Left lobe of liver (tissue), 2 donors: ENCODE measurements around the gene MON1A. TPM values are rescaled to one million over a fixed set of nuclear protein-coding genes. Genes with fewer than 3 reads are reported as not detected.
A peak's percentile ranks its signal among the peaks of the same experiment; 100 is the strongest.
"Not testable (repeated sequence)": the region's sequence is repeated elsewhere in the genome, so short reads cannot be mapped to it uniquely, and the experiment has no call there.

Experiments used
- ATAC-seq: fragments of 200-7000 bp; cut with Tn5 transposase; one replicate; pipeline ENCODE4 v1.9.1; 2020; ENCODE audit warnings: mild to moderate bottlenecking, moderate library complexity
- DNase-seq: peaks from one replicate; pipeline ENCODE4 v3.0.0-alpha.2; 2020; ENCODE audit warnings: low spot score
- total RNA-seq: library from RNA; stranded (reverse); gene quantifications from one replicate; pipeline ENCODE4 v1.2.1, GENCODE V29; 2021
- donor health status: DM: no; HTN: no; CAD: no; lungs with moderate emphysema.
- donor health status: DM: no; HTN: yes; CAD: no.

Gene MON1A
- total RNA-seq, 1 donor from 2014 or later: 9.4 TPM

DNA sequence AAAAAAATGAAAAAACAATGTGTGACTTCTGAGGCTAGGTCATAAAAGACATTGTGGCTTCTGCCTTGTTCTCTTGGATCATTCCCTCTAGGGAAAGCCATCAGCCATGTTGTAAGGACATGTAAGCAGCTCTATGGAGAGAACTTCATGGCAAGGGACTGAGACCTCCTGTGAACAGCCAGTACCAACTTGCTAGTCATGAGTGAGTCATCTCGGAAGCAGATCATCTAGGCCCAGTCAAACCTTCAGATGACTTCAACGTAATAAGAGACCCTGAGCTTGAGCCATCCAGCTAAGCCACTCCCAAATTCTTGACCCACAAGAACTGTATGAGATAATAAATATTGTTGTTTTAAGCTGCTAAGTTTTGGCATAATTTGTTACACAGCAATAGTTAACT, 4.9 kb downstream of the MON1A start:
- DNase-seq (no peak), ATAC-seq (no peak)

DNA sequence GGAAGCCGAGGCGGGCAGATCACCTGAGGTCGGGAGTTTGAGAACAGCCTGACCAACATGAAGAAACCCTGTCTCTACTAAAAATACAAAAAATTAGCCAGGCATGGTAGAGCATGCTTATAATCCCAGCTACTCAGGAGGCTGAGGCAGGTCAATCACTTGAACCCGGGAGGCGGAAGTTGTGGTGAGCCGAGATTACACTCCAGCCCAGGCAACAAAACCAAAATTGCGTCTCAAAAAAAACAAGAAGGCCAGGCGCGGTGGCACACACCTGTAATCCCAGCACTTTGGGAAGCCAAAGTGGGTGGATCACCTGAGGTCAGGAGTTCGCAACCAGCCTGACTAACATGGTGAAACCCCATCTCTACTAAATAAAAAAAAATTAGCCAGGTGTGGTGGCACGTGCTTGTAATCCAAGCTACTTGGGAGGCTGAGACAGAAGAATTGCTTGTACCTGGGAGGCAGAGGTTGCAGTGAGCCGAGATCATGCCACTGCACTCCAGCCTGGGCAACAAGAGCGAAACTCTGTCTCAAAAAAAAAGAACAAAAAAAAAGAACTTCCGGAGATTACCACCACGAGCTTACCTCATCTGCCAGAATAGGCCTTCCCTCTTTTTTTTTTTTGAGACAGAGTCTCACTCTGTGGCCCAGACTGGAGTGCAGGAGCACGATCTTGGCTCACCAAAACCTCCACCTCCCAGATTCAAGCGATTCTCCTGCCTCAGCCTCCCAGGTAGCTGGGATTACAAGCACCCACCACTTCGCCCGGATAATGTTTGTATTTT, 11.6 kb downstream of the MON1A start:
- not testable (repeated sequence) for ATAC-seq, DNase-seq

DNA sequence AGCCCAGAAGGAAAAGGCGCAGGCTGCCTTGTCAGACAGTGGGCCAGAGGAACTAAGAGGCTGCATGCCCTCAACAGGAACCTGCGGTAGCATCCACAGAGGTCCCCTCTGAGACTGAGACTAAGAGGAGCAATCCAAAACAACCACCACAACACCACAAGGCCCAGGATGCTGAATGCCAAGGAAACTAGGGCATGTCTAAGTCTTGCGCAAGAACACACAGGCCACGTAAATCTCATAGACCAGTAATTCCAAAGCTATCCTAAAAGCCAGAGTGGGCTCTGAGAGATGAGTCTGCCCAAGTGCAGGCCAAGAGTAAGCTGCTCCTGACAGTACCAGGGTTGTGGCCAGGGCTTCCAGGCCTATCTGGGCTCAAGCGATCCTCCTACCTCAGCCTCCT, 12.9 kb downstream of the MON1A start:
- ATAC-seq: peak; percentile 54
- DNase-seq: no peak

DNA sequence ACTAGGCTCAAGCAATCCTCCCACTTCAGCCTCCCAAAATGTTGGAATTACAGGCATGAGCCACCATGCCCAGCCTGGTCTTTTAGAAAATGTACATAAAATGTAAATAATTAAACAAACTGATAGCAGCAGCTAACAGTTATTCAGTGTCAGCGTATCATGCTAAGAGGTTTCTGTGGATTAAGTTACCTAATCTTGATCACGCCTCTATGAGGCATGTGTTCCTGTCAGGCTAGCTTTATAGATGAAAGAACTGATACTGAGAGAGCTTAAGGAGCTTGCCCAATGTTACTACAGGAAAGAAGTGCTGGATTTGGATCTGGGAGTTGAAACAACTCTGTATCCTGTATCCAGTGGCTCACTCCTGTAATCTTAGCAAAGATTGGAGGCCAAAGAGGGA, 14.7 kb downstream of the MON1A start:
- ATAC-seq (no peak), DNase-seq (no peak)

DNA sequence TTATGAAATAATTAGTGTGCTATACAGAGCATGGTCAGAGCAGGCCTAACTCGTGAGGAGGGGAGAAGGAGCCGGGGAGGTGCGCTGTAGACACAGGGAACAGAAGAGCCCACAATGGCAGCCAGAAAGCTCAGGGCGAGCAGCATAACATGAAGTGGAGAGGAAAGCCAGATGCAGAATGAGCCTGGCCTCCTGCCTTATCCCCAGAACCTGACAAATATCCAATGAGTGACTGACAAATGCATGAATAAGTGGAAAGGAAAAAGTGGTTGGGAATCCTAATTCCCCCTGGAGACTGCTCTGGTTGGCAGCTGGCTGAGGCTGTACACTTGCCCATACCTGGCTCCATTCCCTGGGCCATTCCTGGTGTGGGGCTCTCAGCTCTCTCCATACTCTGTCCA, 16.7 kb downstream of the MON1A start:
- ATAC-seq: no peak
- DNase-seq: no peak

DNA sequence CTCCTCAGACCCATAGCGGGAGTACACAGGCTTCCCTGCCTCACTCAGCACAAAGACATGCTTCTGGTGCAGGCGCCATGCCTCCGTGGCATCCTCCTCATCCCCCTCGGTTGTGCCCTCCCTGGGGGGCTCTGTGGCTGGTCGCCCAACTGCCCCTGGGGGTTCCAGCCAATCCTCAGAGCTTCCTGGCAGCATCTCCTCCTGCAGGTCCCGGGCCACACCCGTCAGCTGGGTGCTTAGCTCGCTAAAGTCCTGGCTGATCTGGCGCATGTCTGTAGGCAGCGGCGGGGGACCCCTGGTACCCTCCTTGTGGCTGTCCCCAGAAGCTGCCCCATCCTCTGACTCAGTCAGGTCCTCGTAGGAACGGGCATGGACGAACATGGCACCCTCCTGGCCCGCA, 18.0 kb downstream of the MON1A start:
- no peak for DNase-seq
- ATAC-seq: no peak

DNA sequence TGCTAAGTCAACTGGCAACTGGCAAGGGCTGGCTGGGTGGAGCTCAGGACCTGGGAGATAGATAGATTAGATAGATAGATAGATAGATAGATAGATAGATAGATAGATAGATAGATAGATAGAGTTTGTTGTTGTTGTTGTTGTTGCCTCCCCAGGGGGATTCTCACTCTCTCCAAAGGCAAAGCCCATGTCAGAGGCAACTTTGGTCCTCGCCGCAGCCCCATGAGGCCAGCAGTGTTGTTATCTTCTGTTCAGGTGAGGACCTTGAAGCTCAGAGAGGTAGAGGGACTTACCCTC, 18.5 kb downstream of the MON1A start:
- DNase-seq (no peak), ATAC-seq (no peak)

DNA sequence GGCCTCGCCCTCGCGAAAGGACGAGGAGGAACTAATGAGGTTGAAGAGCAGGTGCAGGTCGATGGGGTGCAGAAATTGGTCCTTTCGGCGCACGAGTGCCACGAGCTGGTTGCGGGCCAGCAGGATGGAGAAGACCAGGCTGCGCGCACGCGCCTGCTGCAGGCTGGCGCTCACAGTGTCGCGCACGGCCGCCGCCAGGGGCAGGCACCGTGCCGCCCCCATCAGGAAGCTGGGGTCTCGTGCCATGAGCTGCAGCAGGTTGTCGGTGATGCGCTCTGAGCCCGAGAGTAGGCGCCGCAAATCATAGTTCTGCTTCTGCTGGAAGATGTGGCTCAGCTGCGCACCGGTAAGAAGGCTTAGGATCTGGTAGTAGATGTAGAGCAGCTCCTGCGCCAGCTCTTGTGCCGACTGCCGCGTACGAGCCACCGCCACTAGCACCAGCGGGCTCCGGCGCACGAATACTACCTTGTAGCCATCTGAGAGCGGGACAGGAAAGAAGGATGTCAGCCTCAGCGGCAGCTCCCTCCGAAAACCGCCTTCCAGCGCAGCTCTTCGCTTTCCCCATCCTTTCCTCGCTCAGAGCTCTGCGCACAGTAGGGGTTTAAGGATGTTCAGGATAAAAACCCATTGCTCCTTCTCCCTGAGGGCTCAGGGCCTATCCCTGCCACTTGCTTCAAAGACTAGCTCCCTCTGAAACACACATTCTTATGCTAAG, 19.0 kb downstream of the MON1A start:
- DNase-seq (no peak), ATAC-seq (no peak)

DNA sequence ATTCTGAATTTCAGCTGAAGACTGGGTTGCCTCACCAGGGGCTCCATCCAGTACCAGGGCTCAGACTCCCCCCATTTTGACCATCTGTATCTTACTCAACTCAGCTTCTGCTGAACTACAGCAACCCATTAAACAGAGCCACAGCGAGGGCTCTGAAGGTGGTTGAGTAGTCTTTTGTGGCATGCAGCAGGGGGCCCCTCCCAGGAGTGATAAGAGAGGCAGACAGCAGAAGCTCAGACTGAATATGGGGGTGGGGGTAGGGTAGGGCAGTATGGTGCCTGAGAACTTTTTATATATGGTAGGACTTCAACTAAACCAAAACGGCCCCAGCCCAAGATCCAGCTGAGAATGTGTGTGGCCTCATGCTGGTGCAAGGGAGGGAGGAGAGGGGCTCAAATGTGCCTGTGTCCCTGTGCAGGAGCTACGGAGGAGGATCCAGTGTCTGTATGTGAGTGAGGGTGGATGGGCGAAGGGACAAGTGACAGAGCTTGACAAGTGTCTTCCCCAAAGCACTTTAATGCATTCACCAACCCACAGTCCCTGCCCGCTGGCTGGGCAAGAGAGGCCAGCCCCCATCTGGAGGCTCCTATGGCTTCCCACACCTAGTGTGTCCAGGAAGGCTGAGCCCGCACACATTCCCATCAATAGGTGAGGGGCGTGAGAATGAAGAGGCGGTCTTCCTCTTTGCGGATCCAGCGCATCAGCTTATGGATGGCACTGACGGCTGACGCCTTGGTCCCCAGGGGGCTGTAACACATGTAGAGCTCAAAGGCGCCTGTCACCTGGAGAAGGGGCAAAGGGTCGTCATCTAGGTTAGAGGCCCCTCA, 21.0 kb downstream of the MON1A start:
- no peak for ATAC-seq
- no peak for DNase-seq

DNA sequence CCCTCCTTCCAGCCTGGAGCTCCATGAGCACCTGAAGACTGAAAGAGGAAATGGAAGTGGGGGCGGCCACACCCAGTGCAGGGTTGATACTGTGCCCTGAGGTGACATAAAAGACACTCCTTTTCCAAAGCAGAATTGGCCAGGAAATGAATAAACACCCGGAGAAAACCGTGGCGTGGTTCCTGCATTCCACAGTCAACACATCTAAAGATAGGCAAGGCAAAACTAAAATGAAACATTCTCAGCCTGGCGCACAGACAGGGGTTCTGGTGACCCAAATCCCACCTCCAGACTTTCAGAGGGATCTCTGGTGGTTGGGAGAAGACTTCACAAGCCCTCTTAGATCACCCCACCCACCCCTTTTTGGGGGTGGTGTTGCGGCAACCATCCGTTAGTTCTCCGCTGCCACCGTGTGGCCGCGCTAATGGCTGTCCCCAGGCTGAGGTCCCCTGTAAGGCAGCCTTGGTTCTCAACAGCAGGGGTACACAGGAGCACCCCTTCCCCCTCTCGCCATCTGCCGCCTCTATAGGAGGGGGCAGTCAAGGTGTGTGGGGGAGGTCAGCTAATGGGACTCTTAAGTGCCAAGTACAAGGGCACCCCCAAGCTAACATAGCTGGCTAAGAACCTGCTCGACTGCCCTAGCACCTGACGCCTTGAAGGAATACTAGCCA, 23.4 kb downstream of the MON1A start:
- ATAC-seq: peak; percentile 64
- DNase-seq: no peak

DNA sequence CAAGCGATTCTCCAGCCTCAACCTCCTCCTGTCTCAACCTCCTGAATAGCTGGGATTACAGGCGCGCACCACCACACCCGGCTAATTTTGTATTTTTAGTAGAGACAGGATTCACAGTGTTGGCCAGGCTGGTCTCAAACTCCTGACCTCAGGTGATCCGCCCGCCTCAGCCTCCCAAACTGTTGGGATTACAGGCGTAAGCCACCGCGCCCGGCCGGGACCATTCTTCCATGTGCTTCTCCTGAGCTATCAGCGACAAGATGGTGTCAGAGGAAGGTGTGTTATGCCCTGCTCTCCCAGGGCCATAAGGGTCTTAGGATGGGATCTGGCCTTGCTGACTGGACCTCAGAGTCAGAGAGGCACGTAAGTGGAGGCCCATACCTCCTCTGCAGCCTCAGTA, 25.2 kb downstream of the MON1A start:
- not testable (repeated sequence) for ATAC-seq, DNase-seq

DNA sequence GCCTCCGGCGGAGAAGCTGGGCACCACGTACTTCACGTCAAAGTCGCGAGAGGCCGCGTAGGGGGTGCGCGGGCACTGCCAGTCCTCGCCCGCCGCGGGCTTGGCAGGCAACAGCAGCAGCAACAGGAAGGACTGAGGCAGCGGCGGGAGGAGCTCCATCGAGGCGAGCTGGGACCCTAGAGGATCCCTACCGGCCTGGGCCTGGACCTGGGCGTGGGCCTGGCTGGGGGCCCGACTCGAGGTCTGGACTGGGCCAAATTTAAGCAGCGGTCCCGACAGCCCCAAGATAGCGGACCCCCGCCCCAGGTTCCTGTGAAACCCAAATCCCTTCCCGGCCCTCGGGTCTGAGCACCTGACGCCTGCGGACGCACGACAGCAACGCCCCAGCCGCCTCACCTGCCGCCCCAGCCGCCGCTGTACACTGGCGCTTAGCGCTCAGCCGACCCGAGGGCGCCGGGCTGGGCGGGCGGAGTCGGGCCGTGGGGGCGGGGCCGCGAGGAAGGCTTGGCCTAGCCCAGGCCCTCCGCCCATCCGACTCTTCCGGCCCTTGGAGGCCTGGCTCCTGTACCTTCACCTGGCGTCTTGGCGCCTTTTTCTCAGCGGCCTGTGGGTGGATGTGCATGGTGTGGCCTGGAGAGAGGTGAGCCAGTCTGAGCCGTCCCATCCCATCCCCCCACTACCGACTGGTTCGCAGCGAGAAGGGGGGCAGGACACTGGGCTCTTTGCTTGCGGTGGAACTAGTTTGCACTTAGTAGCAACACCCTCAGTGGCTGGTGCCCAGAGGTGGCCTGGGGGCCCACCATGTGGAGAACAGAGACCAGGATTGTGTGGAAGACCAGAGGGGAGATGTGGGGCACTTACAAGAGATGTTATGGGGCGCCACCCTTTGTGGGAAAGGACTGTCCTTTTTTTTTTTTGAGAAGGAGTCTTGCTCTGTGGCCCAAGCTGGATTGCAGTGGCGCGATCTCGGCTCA, 25.9 kb downstream of the MON1A start, which contains the start of gene MST1R:
Gene MST1R (minus strand): TSS at position 423 of the 974 bp plus-strand sequence. CDS start 264 bp downstream, at position 159.
- DNase-seq: peak; percentile 70
- peak; percentile 83 for ATAC-seq

DNA sequence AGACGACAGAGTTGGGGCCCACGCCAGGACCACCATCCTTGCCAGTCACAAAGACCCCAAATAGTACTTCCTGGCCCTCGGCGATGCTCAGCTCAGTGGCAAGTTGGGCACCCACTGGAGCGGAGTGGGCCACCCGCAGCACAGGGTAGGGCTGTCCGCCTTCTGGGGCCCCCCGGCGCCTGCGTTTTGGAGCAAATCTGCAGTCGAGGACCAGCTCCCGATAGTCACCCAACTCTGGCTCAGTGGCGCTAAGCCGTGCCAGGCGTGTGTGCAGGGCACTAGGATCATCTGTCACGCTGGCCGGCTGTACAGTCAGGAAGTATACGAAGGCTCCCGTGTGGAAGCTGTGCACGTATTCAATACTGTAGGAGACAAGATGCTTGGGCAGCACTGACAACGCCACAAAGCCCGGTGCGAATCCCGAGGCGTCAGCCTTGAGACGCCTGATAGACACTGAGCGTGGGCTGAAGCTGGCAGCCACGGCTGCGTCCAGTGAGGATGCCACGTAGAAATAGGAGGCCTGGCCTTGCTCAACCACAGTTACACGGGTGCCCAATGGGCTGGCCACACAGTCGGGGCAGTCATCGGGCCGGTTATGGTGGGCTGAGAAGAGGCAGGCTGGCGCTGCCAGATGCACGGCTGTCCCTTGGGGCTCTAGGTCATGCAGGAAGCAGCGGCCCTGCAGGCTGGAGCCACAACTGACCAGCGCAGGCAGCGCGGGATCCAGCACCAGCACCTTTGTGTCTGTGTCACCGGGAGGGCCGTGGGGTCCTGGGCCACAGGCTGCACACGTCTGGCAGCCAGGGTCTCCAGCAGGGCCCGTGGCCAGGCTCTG, 26.9 kb downstream of the MON1A start:
- no peak for ATAC-seq
- DNase-seq: no peak

DNA sequence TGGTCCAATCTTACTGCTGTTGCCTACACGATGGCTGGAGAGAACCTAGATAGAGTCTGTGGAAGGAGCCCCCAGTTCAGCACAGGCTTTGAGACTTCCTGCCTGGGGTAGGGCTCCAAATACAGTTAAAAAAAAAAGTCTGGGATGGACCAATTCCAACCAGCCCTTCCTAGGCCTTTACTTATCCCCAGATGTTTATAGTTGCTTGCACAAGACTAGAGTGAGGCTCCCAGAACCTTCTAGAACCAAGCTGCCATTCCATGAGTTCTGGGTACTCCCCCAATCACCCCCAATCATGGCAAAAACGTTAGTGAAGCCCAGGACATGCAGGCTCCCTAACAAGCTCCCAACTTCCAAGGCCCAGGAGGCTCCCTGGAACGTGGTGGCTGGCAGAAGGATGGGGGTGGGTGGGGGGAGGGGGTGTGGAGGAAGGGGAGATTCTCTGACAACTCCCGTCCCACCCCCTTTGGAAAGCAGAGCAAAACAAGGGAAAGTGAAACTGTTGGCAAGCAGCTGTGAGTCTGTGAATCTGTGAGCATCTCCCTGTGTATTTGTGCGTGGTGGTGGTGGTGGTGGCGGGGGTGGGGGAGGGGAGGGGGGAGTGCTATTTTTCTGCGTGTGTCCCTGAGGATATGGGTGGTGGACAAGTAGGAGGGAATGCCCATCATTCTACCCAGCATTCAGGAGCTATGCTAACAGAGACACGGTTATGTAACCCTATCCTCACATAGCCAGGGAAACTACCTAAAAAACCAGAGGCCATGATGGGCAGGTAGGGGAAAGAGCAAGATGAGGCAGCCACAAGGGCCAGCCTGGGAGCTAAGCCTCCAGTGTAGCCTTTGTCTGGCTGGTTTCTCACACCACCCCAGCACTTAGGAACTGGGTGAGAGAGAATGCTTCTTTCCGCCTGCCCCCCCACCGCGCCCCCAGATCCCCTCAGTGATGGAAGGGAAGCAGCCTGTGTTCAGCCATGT, 28.0 kb downstream of the MON1A start:
- DNase-seq (no peak), ATAC-seq (no peak)

DNA sequence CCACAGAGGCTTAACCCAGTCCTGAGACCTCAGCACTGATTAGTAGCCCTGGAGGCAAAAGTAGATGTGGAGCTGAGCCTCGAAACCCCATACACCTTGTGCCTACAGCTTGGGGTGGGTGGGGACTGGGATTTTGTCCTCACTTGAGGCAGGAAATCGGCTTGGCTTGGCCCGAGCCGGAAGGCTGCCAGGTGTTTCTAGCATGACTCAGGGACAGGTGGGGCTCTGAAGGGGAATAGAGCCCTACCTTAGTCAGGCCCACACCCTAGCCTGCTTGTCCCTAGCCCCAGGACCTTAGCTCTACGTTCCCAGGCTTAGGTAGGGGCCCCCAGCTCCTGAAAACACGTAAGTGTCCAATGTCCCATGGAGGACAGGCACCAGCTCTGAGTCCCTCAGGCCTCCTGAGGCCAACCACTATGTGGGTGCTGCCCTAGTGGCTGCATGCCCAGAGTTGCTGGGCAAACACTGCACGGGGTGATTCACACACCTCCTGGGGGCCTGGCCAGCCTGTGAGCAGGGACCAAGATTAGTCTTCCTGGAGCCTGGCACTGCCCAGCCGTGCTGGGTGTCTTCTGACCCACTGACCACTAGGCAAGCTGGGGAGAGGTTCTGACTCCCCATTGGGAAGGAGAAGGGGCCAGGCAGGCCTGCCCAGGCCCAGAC, 29.0 kb downstream of the MON1A start:
- DNase-seq (peak; percentile 76), ATAC-seq (peak; percentile 84)

DNA sequence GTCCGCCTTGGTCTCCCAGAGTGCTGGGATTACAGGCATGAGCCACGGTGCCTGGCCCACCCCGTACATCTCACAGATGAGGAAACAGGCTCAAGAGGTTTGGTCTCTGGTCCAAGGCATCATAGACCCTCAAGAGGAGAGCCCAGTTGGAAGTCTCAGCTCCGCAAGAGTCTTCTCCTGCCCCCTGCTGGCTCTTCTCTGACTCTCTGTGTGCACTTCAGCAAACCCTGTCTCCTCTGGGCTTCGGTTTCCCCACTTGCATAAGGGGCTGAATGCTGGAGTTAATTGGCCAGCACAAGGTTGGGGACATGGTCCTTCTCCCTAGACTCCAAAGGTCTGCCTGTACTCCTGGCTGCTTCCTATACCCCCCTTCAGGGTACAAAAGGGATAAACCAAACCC, 29.8 kb downstream of the MON1A start:
- ATAC-seq (no peak), DNase-seq (no peak)

DNA sequence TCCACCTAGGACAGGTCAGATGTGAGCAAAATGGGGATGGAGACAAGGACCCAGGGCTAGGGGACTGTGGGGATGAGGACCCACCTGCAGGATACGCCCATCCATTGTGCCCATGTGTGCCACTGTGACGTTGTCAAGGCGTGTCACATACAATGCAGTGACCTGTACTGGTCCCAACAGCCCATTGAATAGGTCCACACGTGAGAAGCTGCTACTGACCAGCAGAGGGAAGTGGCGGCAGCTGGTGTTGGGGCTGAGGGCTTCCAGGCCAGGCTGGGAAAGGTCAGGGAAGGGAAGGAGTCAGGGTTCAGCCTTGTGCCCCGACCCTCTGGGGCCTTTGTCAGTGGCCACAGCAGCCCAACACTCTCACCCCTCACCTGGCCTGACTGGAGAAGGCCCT, 30.6 kb downstream of the MON1A start:
- no peak for DNase-seq
- ATAC-seq: no peak
